Effector memory CD4-positive, alpha-beta T cell (primary cell): ENCODE data around the gene MBTPS1.

Experiments
- DNase-seq, 3 donors: peaks; one replicate each; pipeline ENCODE4 v3.0.0-alpha.2; 2020
- H3K27ac ChIP-seq: 2 replicates; pipeline ENCODE4 v1.7.0; 2013; ENCODE audit warnings: mild to moderate bottlenecking, low read length, moderate library complexity; ENCODE audit not compliant: insufficient read depth, poor library complexity, severe bottlenecking
- H3K27me3 ChIP-seq: replicated peaks from 2 replicates; pipeline ENCODE4 v1.7.0; 2013; ENCODE audit warnings: mild to moderate bottlenecking, low read length; ENCODE audit not compliant: insufficient read depth, control insufficient read depth, poor library complexity, severe bottlenecking
- H3K36me3 ChIP-seq: 2 replicates; pipeline ENCODE4 v1.7.0; 2013; ENCODE audit warnings: mild to moderate bottlenecking, low read length, moderate library complexity; ENCODE audit not compliant: control insufficient read depth, insufficient read depth
- H3K4me1 ChIP-seq: 2 replicates; pipeline ENCODE4 v1.7.0; 2013; ENCODE audit warnings: low read length, mild to moderate bottlenecking; ENCODE audit not compliant: control insufficient read depth, insufficient read depth, poor library complexity, severe bottlenecking
- H3K4me3 ChIP-seq: 2 replicates; pipeline ENCODE4 v1.7.0; 2013; ENCODE audit warnings: low read length, low read depth, mild to moderate bottlenecking; ENCODE audit not compliant: insufficient read depth, poor library complexity, severe bottlenecking
- H3K9me3 ChIP-seq: 2 replicates; pipeline ENCODE4 v1.7.0; 2013; ENCODE audit warnings: mild to moderate bottlenecking, low read length, moderate library complexity; ENCODE audit not compliant: control insufficient read depth

Gene MBTPS1

DNA sequence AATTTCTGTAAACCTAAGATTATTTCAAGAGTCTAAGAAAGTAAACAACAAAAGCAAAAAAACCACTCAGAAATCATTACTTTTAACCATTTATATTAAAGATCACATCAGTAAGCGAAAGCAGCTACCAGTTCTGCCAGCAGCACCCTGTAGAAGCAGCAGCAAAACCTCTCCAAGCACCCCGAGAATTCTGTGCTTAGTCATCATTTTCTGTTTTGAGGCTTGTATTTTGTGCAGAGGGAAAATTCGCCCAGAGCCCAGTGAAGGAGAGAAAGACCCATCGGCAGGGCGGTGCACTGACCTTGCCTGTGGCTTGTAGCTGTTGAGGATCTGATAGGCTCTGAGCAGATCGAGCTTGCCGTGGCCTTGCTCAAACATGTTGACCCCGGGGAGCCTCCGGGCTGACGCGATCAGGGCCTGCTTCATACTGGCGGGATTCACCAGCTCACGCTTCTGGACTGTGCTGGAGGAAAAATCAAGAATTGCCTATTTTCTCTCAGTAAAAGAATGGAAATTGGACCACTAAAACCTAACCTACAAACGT, 35.2 kb downstream of the MBTPS1 start:
- no peaks in the 10 kb centered on the region for H3K27me3 ChIP-seq
- H3K36me3 ChIP-seq: peaks cover 66% of the 10 kb centered on the region

DNA sequence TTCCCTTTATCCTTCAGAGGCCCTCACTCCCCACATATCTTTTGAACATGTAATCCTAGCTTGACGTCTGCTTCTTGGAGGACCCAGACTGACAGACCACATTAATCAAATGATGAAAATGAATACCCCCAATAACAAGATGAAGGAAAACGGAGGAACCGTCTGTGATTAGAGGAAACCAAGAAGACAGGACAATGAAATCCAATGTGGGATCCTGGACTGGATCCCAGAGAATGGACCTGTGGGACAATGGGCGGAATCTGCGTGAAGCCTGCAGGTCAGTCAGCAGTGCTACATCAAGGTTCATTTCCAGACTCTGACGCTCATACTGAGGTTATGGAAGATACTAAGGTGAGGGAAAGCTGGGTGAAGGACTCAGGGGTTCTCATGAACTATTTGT, 35.9 kb downstream of the MBTPS1 start:
- Histone ChIP-seq H3K4me3 (no peak overlapping the region), H3K9me3 (no peaks in the 10 kb centered on the region), H3K27ac (no peak overlapping the region), H3K36me3 (peaks cover 68% of the 10 kb centered on the region), H3K27me3 (no peaks in the 10 kb centered on the region), H3K4me1 (no peaks in the 10 kb centered on the region)
- no peak for DNase-seq

More for the DNA sequence above, 35.2 kb downstream of the MBTPS1 start:
- Histone ChIP-seq H3K4me3 (no peak overlapping the region), H3K27ac (no peak overlapping the region), H3K9me3 (no peaks in the 10 kb centered on the region), H3K4me1 (no peaks in the 10 kb centered on the region)
- DNase-seq: no peak

- no peaks in the 10 kb centered on the region for H3K9me3 ChIP-seq
- no peaks in the 10 kb centered on the region for H3K4me1 ChIP-seq
- DNase-seq: no peak
- H3K4me3 ChIP-seq: no peak overlapping the region
- H3K27me3 ChIP-seq: no peaks in the 10 kb centered on the region
- peaks cover 72% of the 10 kb centered on the region for H3K36me3 ChIP-seq
- H3K27ac ChIP-seq: no peak overlapping the region
These were observed 36.4 kb downstream of the MBTPS1 start for GRCh38 chr16:84080378-84080777.

- H3K9me3 ChIP-seq: no peaks in the 10 kb centered on the region
- H3K36me3 ChIP-seq: peaks cover 78% of the 10 kb centered on the region
- no peak for DNase-seq
- H3K27me3 ChIP-seq: no peaks in the 10 kb centered on the region
- no peaks in the 10 kb centered on the region for H3K4me1 ChIP-seq
- no peak overlapping the region for H3K27ac ChIP-seq
- no peak overlapping the region for H3K4me3 ChIP-seq
These were observed 37.1 kb downstream of the MBTPS1 start for GRCh38 chr16:84079664-84080063.

DNA sequence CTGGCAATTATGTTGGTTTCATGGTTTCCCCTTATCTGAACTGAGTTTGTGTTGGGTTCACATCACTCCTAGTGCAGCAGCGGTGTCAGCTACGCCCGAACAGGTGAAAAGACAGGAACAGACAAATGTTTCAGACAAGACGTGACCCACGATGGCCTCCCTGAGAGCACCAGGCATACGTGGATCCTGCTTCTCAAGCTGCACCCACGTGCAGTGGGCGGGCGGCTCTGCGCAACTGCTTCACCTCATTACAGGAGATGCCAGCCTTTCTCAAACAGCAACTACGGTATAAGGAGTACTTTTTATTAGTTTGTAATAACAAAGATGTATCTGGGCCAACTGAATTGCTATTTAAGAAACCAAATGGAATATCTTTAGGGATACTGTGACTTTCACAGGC, 41.4 kb downstream of the MBTPS1 start:
- Histone ChIP-seq H3K4me3 (no peak overlapping the region), H3K4me1 (no peaks in the 10 kb centered on the region), H3K36me3 (peaks cover 76% of the 10 kb centered on the region), H3K27ac (no peak overlapping the region), H3K9me3 (no peaks in the 10 kb centered on the region), H3K27me3 (no peaks in the 10 kb centered on the region)
- DNase-seq: no peak

DNA sequence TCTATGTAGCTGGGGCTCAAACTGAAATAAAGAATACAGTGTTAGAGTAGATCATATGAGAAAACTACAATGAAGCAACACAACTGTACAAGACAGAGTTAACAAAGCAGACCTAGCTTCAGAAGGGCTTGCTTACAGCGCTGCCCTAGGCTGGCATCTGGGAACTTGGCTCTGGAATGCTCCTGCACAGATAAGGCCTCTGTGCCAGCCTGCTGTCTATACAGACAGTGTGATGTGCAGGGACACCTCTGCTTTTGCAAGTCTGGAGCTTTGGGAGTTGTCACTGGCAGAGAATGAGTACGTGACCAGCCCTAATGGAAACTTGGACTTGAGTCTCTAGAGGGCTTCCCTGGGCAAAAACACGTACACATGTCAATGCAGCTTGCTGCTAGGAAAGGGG, 42.0 kb downstream of the MBTPS1 start:
- H3K27me3 ChIP-seq: no peaks in the 10 kb centered on the region
- H3K9me3 ChIP-seq: no peaks in the 10 kb centered on the region
- no peaks in the 10 kb centered on the region for H3K4me1 ChIP-seq
- DNase-seq: no peak
- H3K4me3 ChIP-seq: no peak overlapping the region
- no peak overlapping the region for H3K27ac ChIP-seq
- peaks cover 76% of the 10 kb centered on the region for H3K36me3 ChIP-seq

- H3K4me3 ChIP-seq: no peak overlapping the region
- no peaks in the 10 kb centered on the region for H3K9me3 ChIP-seq
- H3K4me1 ChIP-seq: no peaks in the 10 kb centered on the region
- no peak for DNase-seq
- H3K36me3 ChIP-seq: peaks cover 90% of the 10 kb centered on the region
- no peaks in the 10 kb centered on the region for H3K27me3 ChIP-seq
- H3K27ac ChIP-seq: no peak overlapping the region
These were observed 44.7 kb downstream of the MBTPS1 start for GRCh38 chr16:84072014-84072413.

GRCh38 chr16:84071121-84071520, 45.6 kb downstream of the MBTPS1 start:
- no peaks in the 10 kb centered on the region for H3K4me1 ChIP-seq
- H3K36me3 ChIP-seq: peaks cover 88% of the 10 kb centered on the region
- no peaks in the 10 kb centered on the region for H3K9me3 ChIP-seq
- no peak overlapping the region for H3K4me3 ChIP-seq
- no peak for DNase-seq
- no peak overlapping the region for H3K27ac ChIP-seq
- H3K27me3 ChIP-seq: no peaks in the 10 kb centered on the region

DNA sequence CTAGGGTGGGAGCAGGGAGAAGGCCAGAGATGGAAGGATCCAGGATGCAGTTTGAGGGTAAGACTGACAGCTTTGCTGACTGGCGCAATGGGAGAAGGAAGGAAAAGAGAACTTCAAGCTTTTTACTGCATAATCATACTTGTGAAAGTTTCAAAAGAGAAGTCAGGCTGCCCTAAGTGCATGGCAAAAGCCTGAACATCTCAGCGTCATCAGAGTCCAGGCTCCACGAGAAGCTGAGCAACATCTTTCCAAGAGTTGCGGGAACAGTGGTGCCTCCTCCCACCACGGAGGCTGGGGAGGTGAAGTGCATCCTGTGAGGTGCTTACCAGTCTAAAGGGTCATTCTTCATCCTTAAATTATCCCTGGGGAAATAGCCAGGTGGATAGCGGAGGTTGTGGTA, 47.2 kb downstream of the MBTPS1 start:
- H3K9me3 ChIP-seq: no peaks in the 10 kb centered on the region
- peaks cover 87% of the 10 kb centered on the region for H3K36me3 ChIP-seq
- H3K27ac ChIP-seq: no peak overlapping the region
- H3K4me3 ChIP-seq: no peak overlapping the region
- H3K27me3 ChIP-seq: no peaks in the 10 kb centered on the region
- no peaks in the 10 kb centered on the region for H3K4me1 ChIP-seq
- no peak for DNase-seq

- Histone ChIP-seq H3K27ac (no peak overlapping the region), H3K36me3 (peaks cover 87% of the 10 kb centered on the region)
These were observed 47.8 kb downstream of the MBTPS1 start for GRCh38 chr16:84068783-84069462.

More at GRCh38 chr16:84068783-84069462, 47.8 kb downstream of the MBTPS1 start:
- H3K4me3 ChIP-seq: no peak overlapping the region
- DNase-seq: no peak
- H3K27me3 ChIP-seq: no peaks in the 10 kb centered on the region
- H3K4me1 ChIP-seq: no peaks in the 10 kb centered on the region
- H3K9me3 ChIP-seq: no peaks in the 10 kb centered on the region
